HEK293 (cell line): ENCODE data around the gene AP5Z1.

Source experiments
- CTCF ChIA-PET: fragments of 350-600 bp; formaldehyde crosslinking; extraction: SDS; loops from one replicate; lab custom pipeline; 2021; ENCODE audit warnings: antibody characterized with exemption; lab: Yijun Ruan, JAX
- POLR2A ChIA-PET: fragments of 300-600 bp; formaldehyde crosslinking; extraction: SDS; loops from one replicate; lab custom pipeline; 2020; ENCODE audit warnings: antibody characterized with exemption, inconsistent platforms; lab: Yijun Ruan, JAX
- H3K27ac ChIP-seq: fragments of 200-500 bp; sonication (Bioruptor generic); 2 replicates; pipeline ENCODE4 v1.5.1; 2014; ENCODE audit warnings: low read depth, low read length, control low read depth, inconsistent platforms; ENCODE audit errors: extremely low read depth
- H3K36me3 ChIP-seq, 2 experiments: fragments of 200-500 bp in 1 of 2; sonication (Bioruptor generic) in 1 of 2; 1 replicate in 1 of 2; 2 replicates in 1 of 2; pipeline ENCODE4 v1.5.1; 2014 to 2017; ENCODE audit warnings: inconsistent platforms in 2 of 2, low read length in 2 of 2; ENCODE audit not compliant: control insufficient read depth in 2 of 2, insufficient read depth in 1 of 2
- H3K4me1 ChIP-seq: fragments of 200-500 bp; sonication (Bioruptor generic); 2 replicates; pipeline ENCODE4 v1.5.1; 2014; ENCODE audit warnings: mild to moderate bottlenecking, low read length, inconsistent platforms; ENCODE audit not compliant: control insufficient read depth, insufficient read depth
- H3K4me3 ChIP-seq: 2 replicates; pipeline ENCODE4 v1.5.1; 2011; ENCODE audit warnings: low read depth, mild to moderate bottlenecking, control low read depth, low read length, moderate library complexity
- H3K9me3 ChIP-seq: fragments of 200-500 bp; sonication (Bioruptor generic); 2 replicates; pipeline ENCODE4 v1.5.1; 2014; ENCODE audit warnings: low read depth, low read length, inconsistent platforms; ENCODE audit not compliant: control insufficient read depth, insufficient read depth
- GLI2 ChIP-seq: fragments of 450-650 bp; formaldehyde crosslinking; IDR thresholded peaks from 2 replicates; pipeline ENCODE4; 2017; ENCODE audit warnings: missing biosample characterization, missing genetic modification characterization, low read depth, borderline replicate concordance
- SCRT2 ChIP-seq: fragments of 450-650 bp; formaldehyde crosslinking; IDR thresholded peaks from 2 replicates; pipeline ENCODE4 v1.5.1; 2016; ENCODE audit warnings: missing biosample characterization, missing genetic modification characterization
- WT1 ChIP-seq: fragments of 450-650 bp; formaldehyde crosslinking; IDR thresholded peaks from 2 replicates; pipeline ENCODE4 v1.5.1; 2016; ENCODE audit warnings: missing biosample characterization, missing genetic modification characterization
- ZFP69B ChIP-seq: fragments of 450-650 bp; formaldehyde crosslinking; IDR thresholded peaks from 2 replicates; pipeline ENCODE4 v1.5.1; 2016; ENCODE audit warnings: missing biosample characterization, missing genetic modification characterization
- ZNF112 ChIP-seq: fragments of 450-650 bp; formaldehyde crosslinking; IDR thresholded peaks from 2 replicates; pipeline ENCODE4 v1.5.0; 2017; ENCODE audit warnings: missing biosample characterization, missing genetic modification characterization
- ZNF132 ChIP-seq: fragments of 450-650 bp; formaldehyde crosslinking; IDR thresholded peaks from 2 replicates; pipeline ENCODE4 v1.5.1; 2017; ENCODE audit warnings: missing biosample characterization, missing genetic modification characterization, borderline replicate concordance
- ZNF140 ChIP-seq: fragments of 450-650 bp; formaldehyde crosslinking; IDR thresholded peaks from 2 replicates; pipeline ENCODE4 v1.5.1; 2016; ENCODE audit warnings: missing biosample characterization, missing genetic modification characterization
- ZNF211 ChIP-seq: fragments of 450-650 bp; formaldehyde crosslinking; IDR thresholded peaks from 2 replicates; pipeline ENCODE4 v1.5.1; 2016; ENCODE audit warnings: low read depth, missing biosample characterization, missing genetic modification characterization
- ZNF266 ChIP-seq: fragments of 450-650 bp; formaldehyde crosslinking; IDR thresholded peaks from 2 replicates; pipeline ENCODE4 v1.5.1; 2016; ENCODE audit warnings: missing biosample characterization, missing genetic modification characterization, low read depth
- ZNF302 ChIP-seq: fragments of 450-650 bp; formaldehyde crosslinking; IDR thresholded peaks from 2 replicates; pipeline ENCODE4 v1.5.1; 2016; ENCODE audit warnings: missing biosample characterization, missing genetic modification characterization, low read depth
- ZNF391 ChIP-seq: fragments of 450-650 bp; formaldehyde crosslinking; IDR thresholded peaks from 2 replicates; pipeline ENCODE4 v1.5.1; 2016; ENCODE audit warnings: low read depth, missing biosample characterization, missing genetic modification characterization, borderline replicate concordance
- ZNF529 ChIP-seq: fragments of 450-650 bp; formaldehyde crosslinking; IDR thresholded peaks from 2 replicates; pipeline ENCODE4 v1.5.1; 2017; ENCODE audit warnings: missing genetic modification characterization, missing biosample characterization; ENCODE audit not compliant: insufficient replicate concordance
- ZNF629 ChIP-seq: fragments of 450-650 bp; formaldehyde crosslinking; IDR thresholded peaks from 2 replicates; pipeline ENCODE4 v1.5.1; 2017; ENCODE audit warnings: missing biosample characterization, missing genetic modification characterization
- ZNF670 ChIP-seq: fragments of 450-650 bp; formaldehyde crosslinking; IDR thresholded peaks from 2 replicates; pipeline ENCODE4 v1.5.1; 2016; ENCODE audit warnings: missing biosample characterization, missing genetic modification characterization, low read depth
- ZNF707 ChIP-seq: fragments of 450-650 bp; formaldehyde crosslinking; IDR thresholded peaks from 2 replicates; pipeline ENCODE4 v1.5.1; 2016; ENCODE audit warnings: missing biosample characterization, missing genetic modification characterization
- TF ChIP-seq, protein P1 (sequence below): fragments of 450-650 bp; formaldehyde crosslinking; IDR thresholded peaks from 2 replicates; pipeline ENCODE4 v1.5.1; 2016; ENCODE audit warnings: missing biosample characterization, missing genetic modification characterization
- TF ChIP-seq, protein P2 (sequence below): fragments of 450-650 bp; formaldehyde crosslinking; IDR thresholded peaks from 2 replicates; pipeline ENCODE4 v1.5.1; 2016; ENCODE audit warnings: missing biosample characterization, missing genetic modification characterization
- TF ChIP-seq, protein P3 (sequence below): fragments of 450-650 bp; formaldehyde crosslinking; IDR thresholded peaks from 2 replicates; pipeline ENCODE4 v1.5.1; 2016; ENCODE audit warnings: missing biosample characterization, missing genetic modification characterization
- TF ChIP-seq, protein P4 (sequence below): fragments of 450-650 bp; formaldehyde crosslinking; conservative IDR thresholded peaks from 2 replicates; pipeline ENCODE4 v1.5.1; 2016; ENCODE audit warnings: low read depth, missing biosample characterization, missing genetic modification characterization
- TF ChIP-seq, protein P5 (sequence below): fragments of 450-650 bp; formaldehyde crosslinking; IDR thresholded peaks from 2 replicates; pipeline ENCODE4 v1.5.1; 2016; ENCODE audit warnings: missing biosample characterization, missing genetic modification characterization

AP5Z1 gene

DNA sequence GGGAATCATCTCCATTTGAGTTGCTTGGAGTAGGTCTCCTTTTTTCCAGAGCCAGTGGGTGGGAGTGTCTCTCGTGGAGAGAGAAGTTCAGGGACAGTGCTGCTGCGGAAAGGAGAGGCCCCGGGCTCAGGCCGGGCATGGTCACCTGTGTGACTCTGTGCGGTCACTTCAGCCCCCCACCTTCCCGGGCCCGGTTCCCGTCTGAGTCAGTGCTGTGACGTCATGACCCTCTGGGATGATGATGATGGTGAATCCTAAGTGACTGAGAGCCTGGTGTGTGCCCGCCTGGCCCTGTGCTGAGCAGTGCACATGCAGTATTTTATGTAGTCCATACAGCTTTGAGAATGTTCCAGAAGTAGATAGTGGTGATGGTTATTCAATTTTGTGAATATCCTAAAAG, 32.6 kb upstream of the AP5Z1 start:
- H3K27ac ChIP-seq: no peak overlapping the region
- POLR2A ChIA-PET: interaction anchor here (1.5 kb wide), 1 partner anchor 9 kb away, joined by 5 read pairs; no protein-coding TSS in a partner anchor
- CTCF ChIA-PET: interaction anchor here (0.5 kb wide), 1 partner anchor 79 kb away, joined by 4 read pairs; no protein-coding TSS in a partner anchor
- no peak overlapping the region for H3K4me3 ChIP-seq
- peaks cover 13 to 28% of the 10 kb centered on the region in 2 experiments; a peak in 2 of 3 replicates for H3K36me3 ChIP-seq
- H3K9me3 ChIP-seq: no peaks in the 10 kb centered on the region
- peaks cover 23% of the 10 kb centered on the region for H3K4me1 ChIP-seq
- TF ChIP-seq ZNF302 (tag by site-specific recombination) (no peak), ZNF629 (tag by site-specific recombination) (peak; percentile 52)

DNA sequence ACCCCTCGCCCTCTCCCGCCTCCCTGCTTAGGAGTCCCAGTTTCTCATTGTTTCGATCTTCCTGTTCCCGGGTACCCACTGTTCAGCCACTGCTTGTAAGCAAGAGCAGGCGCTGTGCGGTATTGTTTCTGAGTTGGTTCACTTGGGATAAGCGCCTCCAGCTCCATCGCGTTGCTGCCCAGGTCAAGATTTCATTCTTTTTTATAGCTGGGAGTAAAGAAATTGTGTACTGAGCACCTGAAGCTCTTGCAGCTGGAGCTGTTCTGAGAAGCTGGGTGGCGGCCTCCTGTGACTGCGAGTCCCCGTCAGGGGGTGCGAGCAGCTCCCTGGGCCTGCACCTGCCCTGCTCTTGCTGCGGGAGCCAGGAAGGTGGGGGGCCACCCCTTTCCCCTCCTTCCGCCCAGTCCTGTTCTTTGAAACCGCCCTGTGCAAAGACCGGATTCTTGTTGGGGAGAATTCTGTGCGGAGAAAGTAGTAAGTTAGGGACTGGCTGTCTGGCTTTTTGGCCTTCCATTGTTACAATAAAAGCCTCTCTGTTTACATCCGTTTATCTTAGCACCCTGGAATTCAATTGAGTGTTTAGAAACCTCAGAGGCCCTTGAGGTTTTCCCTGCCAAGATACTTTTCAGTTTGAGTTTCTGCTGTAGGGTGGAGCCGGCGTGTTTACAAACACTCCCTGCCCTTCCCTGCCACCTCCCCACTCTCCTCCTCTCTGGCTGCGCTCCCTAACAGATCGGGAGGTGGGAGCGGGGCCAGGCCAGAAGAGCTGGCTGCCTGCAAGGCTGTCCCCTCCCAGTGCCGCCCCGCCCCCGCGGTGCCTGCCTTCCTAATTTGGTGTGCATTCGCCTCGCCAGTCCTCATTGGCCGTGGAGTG, 30.8 kb upstream of the AP5Z1 start:
- Histone ChIP-seq H3K36me3 (peaks cover 13 to 36% of the 10 kb centered on the region in 2 experiments; a peak in 2 of 3 replicates), H3K27ac (peak overlapping the region; percentile 94), H3K4me1 (peaks cover 18% of the 10 kb centered on the region), H3K9me3 (no peaks in the 10 kb centered on the region), H3K4me3 (peak overlapping the region; percentile 9; the same call in 1 of the 2 replicates)
- POLR2A ChIA-PET: interaction anchor here (0.6 to 1.5 kb wide), 7 partner anchors 11 to 1717 kb away, joined by 3 to 8 read pairs (median 4); partner anchors contain the start of gene AP5Z1
- CTCF ChIA-PET: interaction anchor here (0.6 to 2.1 kb wide), 5 partner anchors 10 to 1006 kb away, joined by 3 to 7 read pairs (median 3); no protein-coding TSS in a partner anchor
- no peak for TF ChIP-seq ZNF670 (tag by site-specific recombination)
- TF ChIP-seq ZNF707 (tag by site-specific recombination): no peak
- TF ChIP-seq, protein P1, sequence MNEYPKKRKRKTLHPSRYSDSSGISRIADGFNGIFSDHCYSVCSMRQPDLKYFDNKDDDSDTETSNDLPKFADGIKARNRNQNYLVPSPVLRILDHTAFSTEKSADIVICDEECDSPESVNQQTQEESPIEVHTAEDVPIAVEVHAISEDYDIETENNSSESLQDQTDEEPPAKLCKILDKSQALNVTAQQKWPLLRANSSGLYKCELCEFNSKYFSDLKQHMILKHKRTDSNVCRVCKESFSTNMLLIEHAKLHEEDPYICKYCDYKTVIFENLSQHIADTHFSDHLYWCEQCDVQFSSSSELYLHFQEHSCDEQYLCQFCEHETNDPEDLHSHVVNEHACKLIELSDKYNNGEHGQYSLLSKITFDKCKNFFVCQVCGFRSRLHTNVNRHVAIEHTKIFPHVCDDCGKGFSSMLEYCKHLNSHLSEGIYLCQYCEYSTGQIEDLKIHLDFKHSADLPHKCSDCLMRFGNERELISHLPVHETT: no peak
- no peak for TF ChIP-seq ZNF140 (tag by site-specific recombination)
- no peak for TF ChIP-seq SCRT2 (tag by site-specific recombination)
- TF ChIP-seq ZNF266: no peak
- TF ChIP-seq, protein P2, sequence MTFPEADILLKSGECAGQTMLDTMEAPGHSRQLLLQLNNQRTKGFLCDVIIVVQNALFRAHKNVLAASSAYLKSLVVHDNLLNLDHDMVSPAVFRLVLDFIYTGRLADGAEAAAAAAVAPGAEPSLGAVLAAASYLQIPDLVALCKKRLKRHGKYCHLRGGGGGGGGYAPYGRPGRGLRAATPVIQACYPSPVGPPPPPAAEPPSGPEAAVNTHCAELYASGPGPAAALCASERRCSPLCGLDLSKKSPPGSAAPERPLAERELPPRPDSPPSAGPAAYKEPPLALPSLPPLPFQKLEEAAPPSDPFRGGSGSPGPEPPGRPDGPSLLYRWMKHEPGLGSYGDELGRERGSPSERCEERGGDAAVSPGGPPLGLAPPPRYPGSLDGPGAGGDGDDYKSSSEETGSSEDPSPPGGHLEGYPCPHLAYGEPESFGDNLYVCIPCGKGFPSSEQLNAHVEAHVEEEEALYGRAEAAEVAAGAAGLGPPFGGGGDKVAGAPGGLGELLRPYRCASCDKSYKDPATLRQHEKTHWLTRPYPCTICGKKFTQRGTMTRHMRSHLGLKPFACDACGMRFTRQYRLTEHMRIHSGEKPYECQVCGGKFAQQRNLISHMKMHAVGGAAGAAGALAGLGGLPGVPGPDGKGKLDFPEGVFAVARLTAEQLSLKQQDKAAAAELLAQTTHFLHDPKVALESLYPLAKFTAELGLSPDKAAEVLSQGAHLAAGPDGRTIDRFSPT (tag by site-specific recombination): no peak
- no peak for TF ChIP-seq ZNF132 (tag by site-specific recombination)
- TF ChIP-seq ZNF112 (tag by site-specific recombination): no peak
- no peak for TF ChIP-seq ZNF391 (tag by site-specific recombination)
- TF ChIP-seq, protein P3, sequence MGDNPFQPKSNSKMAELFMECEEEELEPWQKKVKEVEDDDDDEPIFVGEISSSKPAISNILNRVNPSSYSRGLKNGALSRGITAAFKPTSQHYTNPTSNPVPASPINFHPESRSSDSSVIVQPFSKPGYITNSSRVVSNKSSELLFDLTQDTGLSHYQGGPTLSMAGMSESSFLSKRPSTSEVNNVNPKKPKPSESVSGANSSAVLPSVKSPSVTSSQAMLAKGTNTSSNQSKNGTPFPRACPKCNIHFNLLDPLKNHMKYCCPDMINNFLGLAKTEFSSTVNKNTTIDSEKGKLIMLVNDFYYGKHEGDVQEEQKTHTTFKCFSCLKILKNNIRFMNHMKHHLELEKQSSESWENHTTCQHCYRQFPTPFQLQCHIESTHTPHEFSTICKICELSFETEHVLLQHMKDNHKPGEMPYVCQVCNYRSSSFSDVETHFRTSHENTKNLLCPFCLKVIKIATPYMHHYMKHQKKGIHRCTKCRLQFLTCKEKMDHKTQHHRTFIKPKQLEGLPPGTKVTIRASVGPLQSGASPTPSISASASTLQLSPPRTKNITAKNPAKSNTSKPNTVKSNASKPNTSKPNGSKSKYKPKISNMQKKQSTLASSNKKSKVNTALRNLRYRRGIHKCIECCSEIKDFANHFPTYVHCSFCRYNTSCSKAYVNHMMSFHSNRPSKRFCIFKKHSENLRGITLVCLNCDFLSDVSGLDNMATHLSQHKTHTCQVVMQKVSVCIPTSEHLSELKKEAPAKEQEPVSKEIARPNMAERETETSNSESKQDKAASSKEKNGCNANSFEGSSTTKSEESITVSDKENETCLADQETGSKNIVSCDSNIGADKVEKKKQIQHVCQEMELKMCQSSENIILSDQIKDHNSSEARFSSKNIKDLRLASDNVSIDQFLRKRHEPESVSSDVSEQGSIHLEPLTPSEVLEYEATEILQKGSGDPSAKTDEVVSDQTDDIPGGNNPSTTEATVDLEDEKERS (tag by site-specific recombination): no peak
- no peak for TF ChIP-seq ZNF529
- TF ChIP-seq ZNF211 (tag by site-specific recombination): no peak
- no peak; the same call in 1 of the 2 replicates for TF ChIP-seq ZNF629 (tag by site-specific recombination)
- TF ChIP-seq, protein P4, sequence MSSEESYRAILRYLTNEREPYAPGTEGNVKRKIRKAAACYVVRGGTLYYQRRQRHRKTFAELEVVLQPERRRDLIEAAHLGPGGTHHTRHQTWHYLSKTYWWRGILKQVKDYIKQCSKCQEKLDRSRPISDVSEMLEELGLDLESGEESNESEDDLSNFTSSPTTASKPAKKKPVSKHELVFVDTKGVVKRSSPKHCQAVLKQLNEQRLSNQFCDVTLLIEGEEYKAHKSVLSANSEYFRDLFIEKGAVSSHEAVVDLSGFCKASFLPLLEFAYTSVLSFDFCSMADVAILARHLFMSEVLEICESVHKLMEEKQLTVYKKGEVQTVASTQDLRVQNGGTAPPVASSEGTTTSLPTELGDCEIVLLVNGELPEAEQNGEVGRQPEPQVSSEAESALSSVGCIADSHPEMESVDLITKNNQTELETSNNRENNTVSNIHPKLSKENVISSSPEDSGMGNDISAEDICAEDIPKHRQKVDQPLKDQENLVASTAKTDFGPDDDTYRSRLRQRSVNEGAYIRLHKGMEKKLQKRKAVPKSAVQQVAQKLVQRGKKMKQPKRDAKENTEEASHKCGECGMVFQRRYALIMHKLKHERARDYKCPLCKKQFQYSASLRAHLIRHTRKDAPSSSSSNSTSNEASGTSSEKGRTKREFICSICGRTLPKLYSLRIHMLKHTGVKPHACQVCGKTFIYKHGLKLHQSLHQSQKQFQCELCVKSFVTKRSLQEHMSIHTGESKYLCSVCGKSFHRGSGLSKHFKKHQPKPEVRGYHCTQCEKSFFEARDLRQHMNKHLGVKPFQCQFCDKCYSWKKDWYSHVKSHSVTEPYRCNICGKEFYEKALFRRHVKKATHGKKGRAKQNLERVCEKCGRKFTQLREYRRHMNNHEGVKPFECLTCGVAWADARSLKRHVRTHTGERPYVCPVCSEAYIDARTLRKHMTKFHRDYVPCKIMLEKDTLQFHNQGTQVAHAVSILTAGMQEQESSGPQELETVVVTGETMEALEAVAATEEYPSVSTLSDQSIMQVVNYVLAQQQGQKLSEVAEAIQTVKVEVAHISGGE (tag by site-specific recombination): no peak
- peak; percentile 97 for TF ChIP-seq WT1 (tag by site-specific recombination)
- no peak for TF ChIP-seq GLI2 (tag by site-specific recombination)
- TF ChIP-seq, protein P5, sequence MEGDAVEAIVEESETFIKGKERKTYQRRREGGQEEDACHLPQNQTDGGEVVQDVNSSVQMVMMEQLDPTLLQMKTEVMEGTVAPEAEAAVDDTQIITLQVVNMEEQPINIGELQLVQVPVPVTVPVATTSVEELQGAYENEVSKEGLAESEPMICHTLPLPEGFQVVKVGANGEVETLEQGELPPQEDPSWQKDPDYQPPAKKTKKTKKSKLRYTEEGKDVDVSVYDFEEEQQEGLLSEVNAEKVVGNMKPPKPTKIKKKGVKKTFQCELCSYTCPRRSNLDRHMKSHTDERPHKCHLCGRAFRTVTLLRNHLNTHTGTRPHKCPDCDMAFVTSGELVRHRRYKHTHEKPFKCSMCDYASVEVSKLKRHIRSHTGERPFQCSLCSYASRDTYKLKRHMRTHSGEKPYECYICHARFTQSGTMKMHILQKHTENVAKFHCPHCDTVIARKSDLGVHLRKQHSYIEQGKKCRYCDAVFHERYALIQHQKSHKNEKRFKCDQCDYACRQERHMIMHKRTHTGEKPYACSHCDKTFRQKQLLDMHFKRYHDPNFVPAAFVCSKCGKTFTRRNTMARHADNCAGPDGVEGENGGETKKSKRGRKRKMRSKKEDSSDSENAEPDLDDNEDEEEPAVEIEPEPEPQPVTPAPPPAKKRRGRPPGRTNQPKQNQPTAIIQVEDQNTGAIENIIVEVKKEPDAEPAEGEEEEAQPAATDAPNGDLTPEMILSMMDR: no peak
- no peak for TF ChIP-seq ZFP69B (tag by site-specific recombination)
